GM23338 (cell line): ENCODE results near the gene RNF44.

Experiments used
- EZH2 ChIP-seq: fragments of 200-600 bp; sonication (generic); IDR thresholded peaks from one replicate; pipeline ENCODE4 v1.8.0; 2017; ENCODE audit warnings: antibody characterized with exemption, mild to moderate bottlenecking, low read depth; ENCODE audit not compliant: unreplicated experiment
- TF ChIP-seq, protein P1 (sequence below), 2 experiments: fragments of 200-600 bp in 1 of 2; sonication (generic) in 1 of 2; conservative IDR thresholded peaks; 2 replicates each; pipeline versions ENCODE4 v1.5.1 to v1.6.1; 2016 to 2017; ENCODE audit warnings: antibody characterized with exemption in 2 of 2, low read depth in 2 of 2, mild to moderate bottlenecking in 2 of 2, moderate library complexity in 1 of 2

DNA sequence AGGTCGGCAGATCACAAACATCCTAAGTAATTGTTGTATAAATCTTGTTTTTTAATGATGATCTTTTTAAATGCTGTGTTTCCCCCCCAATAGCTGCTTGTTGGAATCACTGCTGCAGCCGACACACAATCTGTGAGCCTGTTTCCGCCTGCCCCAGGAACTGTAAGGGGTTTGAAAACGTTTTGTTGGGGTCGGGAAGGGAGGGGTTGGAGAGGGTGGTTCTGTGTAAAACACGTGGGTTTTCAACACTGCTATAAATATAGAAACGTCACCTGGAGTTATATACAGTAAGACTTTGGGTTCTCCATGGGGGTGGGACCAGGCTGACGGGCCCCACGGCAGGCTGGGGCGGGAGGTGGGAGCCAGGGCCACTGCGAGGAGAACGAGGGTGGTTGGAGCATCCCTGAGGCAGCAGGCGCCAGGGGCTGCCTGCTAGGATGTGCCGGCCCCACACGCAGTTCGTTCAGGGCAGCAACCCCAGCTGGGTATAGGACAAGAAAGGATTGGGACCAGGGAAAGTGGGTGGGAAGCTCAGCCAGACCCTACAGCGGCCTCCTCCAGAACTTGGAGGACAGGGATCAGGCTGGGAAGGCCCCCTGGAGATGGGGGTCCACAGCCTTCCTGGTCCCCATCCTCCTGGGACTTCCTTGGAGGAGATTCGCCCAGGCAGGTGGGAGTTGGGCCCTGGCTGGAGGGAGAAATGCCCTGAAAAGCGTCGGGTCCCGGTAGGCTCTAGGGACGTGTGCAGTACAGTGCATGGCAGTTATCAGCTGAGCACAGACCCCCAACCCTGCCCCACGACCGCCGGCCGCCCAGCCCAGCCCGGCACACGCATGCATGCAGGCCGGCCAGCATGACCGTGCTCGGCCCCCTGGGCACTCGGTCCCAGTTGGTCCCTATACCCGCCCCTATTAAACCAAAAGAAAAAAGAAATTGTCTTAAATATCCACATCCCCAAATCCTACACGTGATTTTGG lies 9.7 kb downstream of the RNF44 start:
- no peak for TF ChIP-seq EZH2
- TF ChIP-seq, protein P1, sequence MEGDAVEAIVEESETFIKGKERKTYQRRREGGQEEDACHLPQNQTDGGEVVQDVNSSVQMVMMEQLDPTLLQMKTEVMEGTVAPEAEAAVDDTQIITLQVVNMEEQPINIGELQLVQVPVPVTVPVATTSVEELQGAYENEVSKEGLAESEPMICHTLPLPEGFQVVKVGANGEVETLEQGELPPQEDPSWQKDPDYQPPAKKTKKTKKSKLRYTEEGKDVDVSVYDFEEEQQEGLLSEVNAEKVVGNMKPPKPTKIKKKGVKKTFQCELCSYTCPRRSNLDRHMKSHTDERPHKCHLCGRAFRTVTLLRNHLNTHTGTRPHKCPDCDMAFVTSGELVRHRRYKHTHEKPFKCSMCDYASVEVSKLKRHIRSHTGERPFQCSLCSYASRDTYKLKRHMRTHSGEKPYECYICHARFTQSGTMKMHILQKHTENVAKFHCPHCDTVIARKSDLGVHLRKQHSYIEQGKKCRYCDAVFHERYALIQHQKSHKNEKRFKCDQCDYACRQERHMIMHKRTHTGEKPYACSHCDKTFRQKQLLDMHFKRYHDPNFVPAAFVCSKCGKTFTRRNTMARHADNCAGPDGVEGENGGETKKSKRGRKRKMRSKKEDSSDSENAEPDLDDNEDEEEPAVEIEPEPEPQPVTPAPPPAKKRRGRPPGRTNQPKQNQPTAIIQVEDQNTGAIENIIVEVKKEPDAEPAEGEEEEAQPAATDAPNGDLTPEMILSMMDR (conservative IDR thresholded peaks at IDR 0.05; ENCODE audit: low read depth in 2 of 2), result no peak
